Stimulated activated memory B cell treated with anti-CD40 and anti-IgM and Interleukin-4, amounts not matched to agents 10 μg/mL and 1 μg/mL and 100 μg/mL, for 72 hours (primary cell): ENCODE data around the gene KRT86.
A peak's percentile ranks its signal among the peaks of the same experiment; 100 is the strongest.
"Not testable (repeated sequence)": the region's sequence is repeated elsewhere in the genome, so short reads cannot be mapped to it uniquely, and the experiment has no call there.

ENCODE experiments used
- ATAC-seq: fragments of 150-1000 bp; cut with Tn5 transposase; 2 replicates; pipeline ENCODE4 v1.10.0; 2021
- H3K27ac Mint-ChIP-seq: one replicate; pipeline ENCODE4 v1.8.0; 2022; ENCODE audit warnings: mild to moderate bottlenecking, mixed read lengths
- H3K27me3 Mint-ChIP-seq: one replicate; pipeline ENCODE4 v1.8.0; 2022; ENCODE audit warnings: mixed read lengths
- H3K36me3 Mint-ChIP-seq: one replicate; pipeline ENCODE4 v1.8.0; 2022; ENCODE audit warnings: mixed read lengths
- H3K4me1 Mint-ChIP-seq: one replicate; pipeline ENCODE4 v1.8.0; 2022; ENCODE audit warnings: mixed read lengths
- H3K4me3 Mint-ChIP-seq: one replicate; pipeline ENCODE4 v1.8.0; 2022; ENCODE audit warnings: mild to moderate bottlenecking, moderate library complexity, mixed read lengths
- H3K9me3 Mint-ChIP-seq: one replicate; pipeline ENCODE4 v1.8.0; 2022; ENCODE audit warnings: mixed read lengths

KRT86 gene

DNA sequence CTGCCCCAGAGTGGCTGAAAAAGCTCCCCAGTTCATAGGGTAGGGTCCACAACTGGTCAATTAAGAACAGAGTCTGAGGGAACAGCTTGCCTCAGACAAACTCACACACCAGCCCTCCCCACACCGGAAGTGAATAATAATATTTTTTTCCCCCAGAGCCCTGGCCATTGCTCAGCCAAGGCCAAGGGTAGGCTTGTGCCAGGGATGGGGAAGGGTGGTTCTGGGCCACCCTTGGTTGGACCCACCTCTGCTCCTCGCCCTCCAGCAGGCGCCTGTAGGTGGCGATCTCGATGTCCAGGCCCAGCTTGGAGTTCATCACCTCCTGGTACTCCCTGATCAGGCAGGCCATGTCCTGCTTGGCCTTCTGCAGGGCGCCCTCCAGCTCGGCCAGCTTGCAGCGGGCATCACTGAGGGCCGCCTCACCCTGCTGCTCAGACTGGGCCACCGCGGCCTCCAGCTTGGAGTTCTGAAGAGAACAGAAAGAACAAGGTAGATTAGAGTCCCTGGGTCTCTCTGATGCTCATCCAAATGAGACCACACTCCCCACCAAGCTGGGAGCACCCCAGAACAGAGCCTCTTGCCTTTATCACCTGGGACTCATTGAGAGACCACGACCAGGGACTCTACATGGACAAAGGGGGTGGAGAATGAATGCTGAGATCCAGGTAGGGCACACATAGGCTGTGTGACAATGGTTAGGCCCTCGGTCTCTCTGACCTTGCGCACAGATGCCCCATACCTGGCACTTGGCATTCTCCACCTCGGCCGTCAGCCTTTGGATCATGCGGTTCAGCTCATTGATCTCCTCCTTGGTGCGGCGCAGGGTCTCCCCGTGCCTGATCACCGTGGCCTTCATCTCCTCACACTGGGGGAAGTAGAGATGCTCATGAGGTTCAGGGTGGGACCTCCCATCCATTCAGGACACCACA is 12.7 kb downstream of the KRT86 start:
- Mint-ChIP-seq H3K4me1 (peaks cover 11% of the 10 kb centered on the region), H3K27me3 (peaks cover 14% of the 10 kb centered on the region)
- not testable (repeated sequence) for H3K4me3 Mint-ChIP-seq, H3K36me3 Mint-ChIP-seq, ATAC-seq, H3K27ac Mint-ChIP-seq, H3K9me3 Mint-ChIP-seq

DNA sequence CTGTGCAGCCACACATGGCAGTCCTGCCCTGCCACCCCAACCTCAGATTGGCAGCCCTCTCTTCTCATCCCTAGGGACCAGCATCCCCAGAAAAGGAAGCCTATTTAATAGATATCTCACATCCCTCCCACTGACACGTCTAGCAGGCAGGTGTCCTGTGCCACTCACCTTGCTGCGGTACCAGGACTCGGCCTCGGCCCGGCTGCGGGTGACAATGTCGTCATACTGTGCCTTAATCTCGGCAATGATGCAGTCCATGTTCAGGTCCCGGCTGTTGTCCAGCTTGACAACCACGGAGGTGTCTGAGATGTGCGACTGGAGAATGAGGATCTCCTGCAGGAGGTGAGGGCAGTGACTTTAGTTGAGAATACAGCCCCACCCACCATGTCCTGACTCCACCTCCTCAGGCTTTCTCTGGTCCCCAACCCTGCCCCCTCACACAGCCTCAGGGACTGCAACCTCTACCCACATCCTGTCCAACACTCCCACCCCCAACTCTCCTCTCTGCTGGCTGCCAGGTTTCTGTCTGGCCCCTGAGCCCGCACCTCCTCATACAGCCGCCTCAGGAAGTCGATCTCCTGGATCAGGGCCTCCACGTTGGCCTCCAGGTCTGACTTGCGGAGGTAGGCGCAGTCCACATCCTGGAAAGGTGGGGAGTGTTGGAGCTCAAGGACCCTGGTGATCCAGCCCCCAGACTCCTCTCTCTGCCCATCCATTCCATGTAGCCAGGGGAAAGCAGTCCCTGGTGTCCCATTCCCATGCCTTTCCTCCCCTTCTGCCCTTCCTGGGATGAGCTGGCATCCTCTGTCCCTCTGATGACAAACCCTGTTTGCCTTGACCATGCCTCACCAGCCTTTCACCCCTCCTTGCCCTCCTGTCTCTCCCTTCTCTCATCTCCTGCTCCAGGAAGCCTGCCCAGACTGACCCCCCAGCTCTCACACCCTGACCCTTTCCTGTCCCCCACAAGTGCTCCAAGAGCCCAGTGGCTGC is 13.7 kb downstream of the KRT86 start:
- Mint-ChIP-seq H3K27me3 (peaks cover 18% of the 10 kb centered on the region), H3K4me1 (peaks cover 11% of the 10 kb centered on the region), H3K27ac (peak overlapping the region; percentile 12)
- not testable (repeated sequence) for H3K36me3 Mint-ChIP-seq, H3K9me3 Mint-ChIP-seq, H3K4me3 Mint-ChIP-seq
- peak; percentile 56 for ATAC-seq

DNA sequence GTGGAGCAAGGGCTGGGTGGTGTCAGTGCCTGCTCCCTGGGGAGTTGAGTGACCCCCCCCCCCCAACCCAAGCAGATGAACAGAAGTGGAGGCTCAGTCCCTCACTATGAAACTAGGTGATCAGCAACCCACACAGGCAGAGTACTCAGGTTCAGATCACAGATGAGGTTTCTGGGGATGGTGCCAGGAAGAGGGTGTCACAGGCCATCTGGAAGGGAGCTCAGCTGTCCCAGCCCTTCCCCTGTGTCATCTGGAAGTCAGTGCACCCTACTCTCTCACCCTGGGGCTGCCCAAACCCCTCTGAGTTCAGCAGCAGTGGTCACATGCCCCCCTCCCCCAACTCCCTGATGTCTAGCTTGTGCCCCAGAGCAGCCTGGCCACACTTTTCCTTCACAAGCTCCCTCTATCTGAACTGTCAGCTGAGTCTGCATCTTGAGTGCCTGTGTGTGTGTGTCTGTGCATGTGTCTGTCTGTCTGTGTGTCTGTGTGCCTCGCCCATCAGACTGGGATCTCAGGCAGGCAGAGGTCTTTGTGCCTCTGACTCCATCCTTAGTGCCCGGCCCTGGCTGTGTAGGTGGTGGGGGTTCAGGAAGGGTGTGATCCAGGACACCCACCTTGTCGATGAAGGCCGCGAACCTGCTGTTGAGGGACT is 16.2 kb downstream of the KRT86 start:
- H3K9me3 Mint-ChIP-seq, H3K36me3 Mint-ChIP-seq, ATAC-seq, H3K4me3 Mint-ChIP-seq, H3K27ac Mint-ChIP-seq: not testable (repeated sequence)
- H3K27me3 Mint-ChIP-seq: peaks cover 28% of the 10 kb centered on the region
- peaks cover 11% of the 10 kb centered on the region for H3K4me1 Mint-ChIP-seq

DNA sequence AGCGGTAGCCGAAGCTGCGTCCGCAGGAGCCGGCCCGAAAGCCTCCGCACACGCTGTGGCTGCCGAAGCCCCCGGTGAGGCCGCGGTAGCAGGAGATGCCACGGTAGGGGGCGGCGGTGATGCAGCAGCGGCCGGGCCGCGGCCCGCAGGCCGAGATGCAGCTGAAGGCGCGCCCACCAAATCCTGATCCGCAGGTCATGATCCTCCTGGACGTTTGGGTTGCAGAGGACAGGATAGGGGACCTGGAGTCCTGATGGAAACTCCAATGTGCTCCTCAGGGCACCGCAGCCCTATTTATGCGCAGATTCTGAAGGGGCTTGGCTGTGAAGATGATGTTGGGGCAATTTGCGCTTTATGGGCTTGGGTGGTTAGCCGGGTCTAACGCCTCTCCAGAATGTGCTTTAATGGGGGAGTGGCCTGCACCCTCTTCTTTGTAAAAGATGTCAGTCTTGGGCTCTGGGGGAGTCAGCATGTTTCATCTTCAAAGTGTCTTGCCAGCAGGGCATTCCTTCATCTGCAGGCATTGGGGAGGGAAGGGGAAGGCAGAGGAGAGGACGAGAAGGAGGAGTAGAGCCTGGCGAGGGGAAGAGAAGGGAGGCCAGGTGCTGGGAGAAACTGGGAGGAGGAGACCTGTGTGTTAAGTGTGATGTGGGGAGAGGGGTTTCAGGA is 17.0 kb downstream of the KRT86 start, which contains the start of gene KRT81:
Gene KRT81, minus strand, starts transcription at position 268 of the 669 bp plus-strand sequence. Its CDS starts 69 bp downstream, at position 199.
- H3K27ac Mint-ChIP-seq: no peak within 1 kb of the TSS
- H3K4me1 Mint-ChIP-seq: peaks cover 11% of the 10 kb centered on the region
- H3K4me3 Mint-ChIP-seq: no peak within 1 kb of the TSS
- no peaks in the 10 kb centered on the region for H3K36me3 Mint-ChIP-seq
- no peak for ATAC-seq
- H3K27me3 Mint-ChIP-seq: peaks cover 36% of the 10 kb centered on the region
- H3K9me3 Mint-ChIP-seq: no peaks in the 10 kb centered on the region

DNA sequence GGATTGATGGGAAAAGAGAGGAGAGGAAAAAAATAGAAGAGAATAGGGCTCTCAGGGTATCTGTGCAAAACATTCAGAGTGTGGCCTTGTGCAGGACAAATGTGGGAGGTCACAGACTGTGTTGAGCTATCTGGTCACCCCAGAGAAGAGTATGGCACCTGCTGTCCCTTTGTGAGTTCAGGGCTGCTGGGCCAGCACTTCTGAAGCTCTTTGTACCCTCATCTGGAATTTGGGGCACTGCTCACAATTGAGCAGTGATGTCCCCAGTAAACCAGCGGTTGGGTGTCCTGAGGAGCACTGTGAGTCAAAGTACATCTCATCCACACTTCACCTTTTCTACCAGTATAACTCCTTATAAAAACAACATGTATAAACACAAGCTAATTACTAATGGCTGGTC is 19.5 kb downstream of the KRT86 start:
- Mint-ChIP-seq H3K27ac (no peak overlapping the region), H3K9me3 (no peaks in the 10 kb centered on the region), H3K4me1 (no peaks in the 10 kb centered on the region), H3K27me3 (peaks cover 28% of the 10 kb centered on the region), H3K4me3 (no peak overlapping the region), H3K36me3 (no peaks in the 10 kb centered on the region)
- no peak for ATAC-seq

DNA sequence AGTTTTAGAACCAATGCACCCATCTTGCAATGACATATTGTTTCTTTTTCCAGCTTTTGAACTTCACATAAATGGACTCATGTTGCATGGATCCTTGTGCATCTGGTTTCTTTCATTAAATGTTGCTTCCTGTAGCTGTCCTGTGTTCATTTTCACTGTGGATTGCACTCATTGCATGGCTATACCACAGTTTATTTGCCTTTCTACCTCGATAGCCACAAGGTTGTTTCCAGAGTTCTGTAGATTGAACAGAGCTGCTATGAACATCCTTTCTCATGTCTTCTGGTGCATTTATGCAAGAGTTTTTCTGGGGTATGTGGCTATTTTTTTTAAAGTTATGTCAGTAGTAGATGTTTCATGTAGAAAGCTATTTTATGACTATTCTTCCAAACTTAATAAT is 20.4 kb downstream of the KRT86 start:
- no peak overlapping the region for H3K27ac Mint-ChIP-seq
- no peak for ATAC-seq
- H3K27me3 Mint-ChIP-seq: peaks cover 28% of the 10 kb centered on the region

DNA sequence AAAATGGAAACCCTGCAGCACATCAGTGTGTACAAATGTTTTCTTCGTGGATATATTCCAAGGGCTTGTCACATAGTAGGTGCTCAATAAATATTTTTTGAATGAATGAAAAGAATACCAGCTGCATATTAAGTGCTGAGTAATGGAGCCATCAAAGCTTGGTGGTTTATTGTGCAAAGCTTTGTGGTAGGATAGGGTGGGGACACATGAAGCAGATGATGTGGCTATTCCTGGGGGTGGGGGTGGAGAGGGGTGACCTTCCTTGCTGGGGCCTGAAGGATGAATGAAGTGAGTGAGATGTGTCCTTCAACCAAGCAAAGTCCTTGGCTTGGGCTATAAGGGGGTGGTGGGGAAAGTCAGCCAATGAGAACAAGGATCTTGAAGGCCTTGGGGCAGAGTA is 21.2 kb downstream of the KRT86 start:
- H3K36me3 Mint-ChIP-seq: no peaks in the 10 kb centered on the region
- no peak overlapping the region for H3K27ac Mint-ChIP-seq
- H3K9me3 Mint-ChIP-seq: no peaks in the 10 kb centered on the region
- ATAC-seq: no peak
- H3K4me1 Mint-ChIP-seq: no peaks in the 10 kb centered on the region
- H3K27me3 Mint-ChIP-seq: peaks cover 30% of the 10 kb centered on the region
- no peak overlapping the region for H3K4me3 Mint-ChIP-seq

More for the DNA sequence above, 20.4 kb downstream of the KRT86 start:
- no peaks in the 10 kb centered on the region for H3K4me1 Mint-ChIP-seq
- no peaks in the 10 kb centered on the region for H3K9me3 Mint-ChIP-seq
- no peaks in the 10 kb centered on the region for H3K36me3 Mint-ChIP-seq
- no peak overlapping the region for H3K4me3 Mint-ChIP-seq

DNA sequence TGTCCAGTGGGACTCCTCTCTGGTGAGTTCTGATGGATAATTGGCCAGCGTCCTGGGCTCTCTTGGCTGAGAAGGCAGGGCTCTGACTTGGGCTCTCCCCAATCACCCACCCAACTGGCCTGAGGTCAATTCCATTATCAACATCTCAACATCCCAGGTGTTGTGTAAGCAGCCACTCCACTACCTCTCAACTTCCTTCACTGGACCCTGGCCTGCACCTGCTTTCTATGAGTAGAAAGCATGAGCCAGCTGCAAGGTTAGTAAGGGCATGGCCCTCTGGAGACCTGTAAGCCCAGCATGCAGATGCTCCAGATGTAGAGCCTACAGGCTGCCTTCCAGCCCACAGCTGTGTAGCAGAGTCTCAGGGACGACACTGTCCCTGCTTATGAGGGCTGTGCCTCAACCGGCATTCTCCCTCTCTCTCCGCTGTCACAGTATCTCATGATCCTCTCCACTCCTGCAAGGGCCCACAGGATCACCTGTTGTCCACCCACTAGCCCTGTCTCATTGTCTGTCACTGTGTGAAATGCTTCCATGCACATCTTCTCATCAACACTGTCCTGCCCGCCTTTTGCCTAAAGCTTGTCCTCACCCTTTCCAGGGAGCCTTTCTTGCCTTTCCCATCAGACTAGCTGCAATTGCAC is 22.2 kb downstream of the KRT86 start:
- no peaks in the 10 kb centered on the region for H3K9me3 Mint-ChIP-seq
- no peak overlapping the region for H3K4me3 Mint-ChIP-seq
- no peak for ATAC-seq
- peaks cover 37% of the 10 kb centered on the region for H3K27me3 Mint-ChIP-seq
- no peak overlapping the region for H3K27ac Mint-ChIP-seq
- no peaks in the 10 kb centered on the region for H3K4me1 Mint-ChIP-seq
- no peaks in the 10 kb centered on the region for H3K36me3 Mint-ChIP-seq

DNA sequence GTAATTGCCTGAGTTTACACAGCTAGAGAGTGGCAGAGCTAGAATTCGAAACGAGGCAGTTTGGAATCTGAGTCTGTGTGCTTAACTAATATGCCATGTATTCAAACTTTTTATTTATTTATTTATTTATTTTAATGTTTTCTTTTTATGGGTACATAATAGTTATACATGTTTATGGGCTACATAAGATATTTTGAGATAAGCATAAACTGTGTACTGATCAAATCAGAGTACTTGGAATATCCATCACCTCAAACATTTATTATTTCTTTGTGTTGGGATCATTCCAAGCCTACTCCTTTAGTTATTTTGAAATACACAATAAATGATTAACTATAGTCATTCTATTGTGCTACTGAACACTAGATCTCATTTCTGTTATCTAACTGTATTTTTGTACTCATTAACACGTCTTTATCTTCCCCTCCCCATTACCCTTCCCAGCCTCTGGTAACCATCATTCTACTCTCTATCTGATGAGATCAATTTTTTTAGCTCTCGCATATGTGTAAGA is 24.3 kb downstream of the KRT86 start:
- no peaks in the 10 kb centered on the region for H3K9me3 Mint-ChIP-seq
- H3K4me1 Mint-ChIP-seq: no peaks in the 10 kb centered on the region
- no peak for ATAC-seq
- no peak overlapping the region for H3K27ac Mint-ChIP-seq
- H3K4me3 Mint-ChIP-seq: no peak overlapping the region
- H3K36me3 Mint-ChIP-seq: no peaks in the 10 kb centered on the region
- peaks cover 27% of the 10 kb centered on the region for H3K27me3 Mint-ChIP-seq

DNA sequence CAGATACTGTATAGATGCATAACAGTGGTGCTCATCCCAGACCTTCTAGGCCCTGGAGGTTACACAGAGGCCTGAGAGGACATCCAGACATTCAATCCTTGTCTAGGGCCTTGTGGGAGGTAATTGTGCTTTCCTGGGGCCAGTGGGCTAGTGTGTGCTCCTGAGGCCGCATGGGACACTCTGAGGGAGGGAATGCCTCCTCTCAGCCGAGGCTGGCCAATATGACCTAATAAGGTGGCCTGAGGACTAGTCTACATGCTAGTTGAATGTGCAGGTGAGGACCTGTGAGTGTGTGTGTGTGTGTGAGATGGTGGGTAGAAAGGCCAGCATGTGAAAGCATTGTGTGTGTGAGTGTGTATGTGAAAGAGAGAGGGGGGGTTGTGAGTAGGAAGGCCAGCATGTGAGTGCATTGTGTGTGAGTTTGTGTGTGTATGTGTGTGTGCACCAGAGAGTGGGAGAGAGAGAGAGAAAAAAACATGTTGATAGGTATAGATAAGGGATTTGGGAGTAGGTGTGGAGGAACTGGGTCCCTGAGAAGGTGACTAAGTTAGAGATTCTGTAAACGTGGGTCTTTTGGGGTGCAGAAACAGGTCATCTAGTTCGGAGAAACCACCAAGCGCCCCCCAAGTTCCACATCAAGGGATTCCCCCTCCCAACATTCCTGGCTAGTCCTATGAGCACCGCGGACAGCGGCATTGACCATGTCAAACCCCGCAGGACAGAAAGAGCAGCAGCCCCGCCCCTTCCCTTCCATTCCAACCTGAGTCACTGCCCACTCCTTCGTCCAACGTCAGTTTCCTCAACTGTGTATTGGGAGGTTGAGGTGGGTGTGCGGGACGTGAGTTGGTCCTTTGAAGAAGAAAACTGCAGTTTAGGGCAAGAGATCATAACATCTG is 26.6 kb downstream of the KRT86 start:
- no peak for ATAC-seq
- Mint-ChIP-seq H3K4me1 (peaks cover 11% of the 10 kb centered on the region), H3K9me3 (no peaks in the 10 kb centered on the region), H3K4me3 (no peak overlapping the region), H3K36me3 (no peaks in the 10 kb centered on the region), H3K27me3 (peaks cover 39% of the 10 kb centered on the region), H3K27ac (no peak overlapping the region)

DNA sequence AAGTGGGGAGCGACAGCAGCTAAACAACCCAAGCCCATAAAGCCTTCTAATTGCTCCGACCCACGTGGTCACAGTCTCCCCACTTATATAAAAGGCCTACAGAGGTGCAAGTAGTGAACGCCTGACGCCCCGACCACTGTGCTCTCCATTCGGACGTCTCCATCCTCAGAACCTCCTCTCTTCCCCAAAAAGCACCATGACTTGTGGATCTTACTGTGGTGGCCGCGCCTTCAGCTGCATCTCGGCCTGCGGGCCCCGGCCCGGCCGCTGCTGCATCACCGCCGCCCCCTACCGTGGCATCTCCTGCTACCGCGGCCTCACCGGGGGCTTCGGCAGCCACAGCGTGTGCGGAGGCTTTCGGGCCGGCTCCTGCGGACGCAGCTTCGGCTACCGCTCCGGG is 27.3 kb downstream of the KRT86 start:
- Mint-ChIP-seq H3K4me1 (peaks cover 11% of the 10 kb centered on the region), H3K27me3 (peaks cover 42% of the 10 kb centered on the region)
- H3K27ac Mint-ChIP-seq, H3K4me3 Mint-ChIP-seq, H3K36me3 Mint-ChIP-seq, H3K9me3 Mint-ChIP-seq, ATAC-seq: not testable (repeated sequence)

DNA sequence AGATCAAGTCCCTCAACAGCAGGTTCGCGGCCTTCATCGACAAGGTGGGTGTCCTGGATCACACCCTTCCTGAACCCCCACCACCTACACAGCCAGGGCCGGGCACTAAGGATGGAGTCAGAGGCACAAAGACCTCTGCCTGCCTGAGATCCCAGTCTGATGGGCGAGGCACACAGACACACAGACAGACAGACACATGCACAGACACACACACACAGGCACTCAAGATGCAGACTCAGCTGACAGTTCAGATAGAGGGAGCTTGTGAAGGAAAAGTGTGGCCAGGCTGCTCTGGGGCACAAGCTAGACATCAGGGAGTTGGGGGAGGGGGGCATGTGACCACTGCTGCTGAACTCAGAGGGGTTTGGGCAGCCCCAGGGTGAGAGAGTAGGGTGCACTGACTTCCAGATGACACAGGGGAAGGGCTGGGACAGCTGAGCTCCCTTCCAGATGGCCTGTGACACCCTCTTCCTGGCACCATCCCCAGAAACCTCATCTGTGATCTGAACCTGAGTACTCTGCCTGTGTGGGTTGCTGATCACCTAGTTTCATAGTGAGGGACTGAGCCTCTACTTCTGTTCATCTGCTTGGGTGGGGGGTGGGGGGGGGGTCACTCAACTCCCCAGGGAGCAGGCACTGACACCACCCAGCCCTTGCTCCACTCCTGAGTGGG is 27.9 kb downstream of the KRT86 start:
- H3K9me3 Mint-ChIP-seq, H3K36me3 Mint-ChIP-seq, ATAC-seq, H3K27ac Mint-ChIP-seq, H3K4me3 Mint-ChIP-seq: not testable (repeated sequence)
- Mint-ChIP-seq H3K27me3 (peaks cover 42% of the 10 kb centered on the region), H3K4me1 (peaks cover 11% of the 10 kb centered on the region)

DNA sequence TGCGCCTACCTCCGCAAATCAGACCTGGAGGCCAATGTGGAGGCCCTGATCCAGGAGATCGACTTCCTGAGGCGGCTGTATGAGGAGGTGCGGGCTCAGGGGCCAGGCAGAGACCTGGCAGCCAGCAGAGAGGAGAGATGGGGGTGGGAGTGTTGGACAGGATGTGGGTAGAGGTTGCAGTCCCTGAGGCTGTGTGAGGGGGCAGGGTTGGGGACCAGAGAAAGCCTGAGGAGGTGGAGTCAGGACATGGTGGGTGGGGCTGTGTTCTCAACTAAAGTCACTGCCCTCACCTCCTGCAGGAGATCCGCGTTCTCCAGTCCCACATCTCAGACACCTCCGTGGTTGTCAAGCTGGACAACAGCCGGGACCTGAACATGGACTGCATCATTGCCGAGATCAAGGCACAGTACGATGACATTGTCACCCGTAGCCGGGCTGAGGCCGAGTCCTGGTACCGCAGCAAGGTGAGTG is 30.5 kb downstream of the KRT86 start:
- H3K9me3 Mint-ChIP-seq, H3K36me3 Mint-ChIP-seq, H3K4me3 Mint-ChIP-seq, H3K27ac Mint-ChIP-seq: not testable (repeated sequence)
- H3K4me1 Mint-ChIP-seq: peaks cover 19% of the 10 kb centered on the region
- peaks cover 63% of the 10 kb centered on the region for H3K27me3 Mint-ChIP-seq
- ATAC-seq: peak; percentile 55
